Measurements from ENCODE around the gene PCDHGA3.
"Not testable (repeated sequence)": the region's sequence is repeated elsewhere in the genome, so short reads cannot be mapped to it uniquely, and the experiment has no call there.

Gene PCDHGA3

DNA sequence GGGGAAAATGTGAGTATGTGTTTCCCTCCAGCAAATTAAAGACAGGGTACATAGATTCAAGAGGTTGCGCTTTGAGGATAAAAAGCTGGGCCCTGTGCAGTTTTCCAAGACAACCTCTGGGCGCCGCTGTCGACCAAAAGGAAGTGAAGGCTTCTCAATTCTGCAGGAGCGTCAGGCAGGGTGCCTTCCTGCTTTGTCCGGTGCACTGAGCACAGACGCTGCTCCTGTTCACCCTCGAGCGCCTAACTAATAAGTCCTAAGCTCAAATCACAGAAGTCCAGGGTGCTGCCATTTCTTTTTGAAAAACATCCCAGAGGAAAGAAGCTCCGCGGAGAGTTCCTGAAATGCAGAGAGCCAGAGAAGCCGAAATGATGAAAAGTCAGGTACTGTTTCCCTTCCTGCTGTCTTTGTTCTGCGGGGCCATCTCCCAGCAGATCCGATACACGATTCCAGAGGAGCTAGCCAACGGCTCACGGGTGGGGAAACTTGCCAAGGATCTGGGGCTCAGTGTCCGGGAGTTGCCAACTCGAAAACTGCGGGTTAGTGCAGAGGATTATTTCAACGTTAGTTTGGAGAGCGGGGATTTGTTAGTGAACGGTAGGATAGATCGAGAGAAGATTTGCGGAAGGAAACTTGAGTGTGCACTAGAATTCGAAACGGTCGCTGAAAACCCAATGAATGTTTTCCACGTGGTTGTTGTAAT lies 6.4 kb downstream of the PCDHGA3 start, which contains the start of gene PCDHGB1:
PCDHGB1 (plus strand) TSS at position 183 of the 703 bp plus-strand sequence; CDS start at position 345, 162 bp downstream.
- DNase-seq (peak; percentile 22), ATAC-seq (no peak)

DNA sequence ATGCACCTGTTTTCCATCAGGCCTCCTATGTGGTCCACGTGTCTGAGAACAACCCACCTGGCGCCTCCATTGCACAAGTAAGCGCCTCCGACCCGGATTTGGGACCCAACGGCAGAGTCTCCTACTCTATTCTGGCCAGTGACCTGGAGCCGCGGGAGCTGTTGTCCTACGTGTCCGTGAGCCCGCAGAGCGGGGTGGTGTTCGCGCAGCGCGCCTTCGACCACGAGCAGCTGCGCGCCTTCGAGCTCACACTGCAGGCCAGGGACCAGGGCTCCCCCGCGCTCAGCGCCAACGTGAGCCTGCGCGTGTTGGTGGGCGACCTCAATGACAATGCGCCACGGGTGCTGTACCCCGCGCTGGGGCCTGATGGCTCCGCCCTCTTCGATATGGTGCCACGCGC lies 8.0 kb downstream of the PCDHGA3 start:
- DNase-seq (no peak), ATAC-seq (no peak)

DNA sequence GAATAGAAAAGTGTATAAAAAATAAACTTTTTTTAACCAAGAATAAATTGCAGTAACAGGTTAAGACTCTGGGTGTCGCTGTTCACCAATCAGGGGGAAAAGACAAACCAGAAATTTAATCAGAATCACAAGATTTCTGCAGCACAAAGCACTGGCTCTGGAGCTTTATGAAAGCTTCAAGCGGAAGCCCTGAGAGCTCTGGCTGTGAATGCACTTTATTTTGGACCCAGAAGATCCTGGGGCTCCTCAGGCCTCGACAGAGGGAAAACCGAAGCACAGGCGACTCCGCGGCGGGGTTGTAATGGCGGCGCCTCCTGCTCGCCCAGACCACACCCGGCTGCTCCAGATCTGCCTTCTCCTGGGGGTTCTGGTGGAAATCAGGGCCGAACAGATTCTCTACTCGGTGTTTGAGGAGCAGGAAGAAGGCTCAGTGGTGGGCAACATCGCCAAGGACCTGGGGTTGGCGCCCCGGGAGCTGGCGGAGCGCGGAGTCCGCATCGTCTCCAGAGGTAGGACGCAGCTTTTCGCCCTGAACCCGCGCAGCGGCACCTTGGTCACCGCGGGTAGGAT lies 11.4 kb downstream of the PCDHGA3 start, which contains the start of gene PCDHGA4:
PCDHGA4 (plus strand) TSS at position 122 of the 570 bp plus-strand sequence; CDS start at position 209, 87 bp downstream.
- DNase-seq (no peak), ATAC-seq (no peak)

DNA sequence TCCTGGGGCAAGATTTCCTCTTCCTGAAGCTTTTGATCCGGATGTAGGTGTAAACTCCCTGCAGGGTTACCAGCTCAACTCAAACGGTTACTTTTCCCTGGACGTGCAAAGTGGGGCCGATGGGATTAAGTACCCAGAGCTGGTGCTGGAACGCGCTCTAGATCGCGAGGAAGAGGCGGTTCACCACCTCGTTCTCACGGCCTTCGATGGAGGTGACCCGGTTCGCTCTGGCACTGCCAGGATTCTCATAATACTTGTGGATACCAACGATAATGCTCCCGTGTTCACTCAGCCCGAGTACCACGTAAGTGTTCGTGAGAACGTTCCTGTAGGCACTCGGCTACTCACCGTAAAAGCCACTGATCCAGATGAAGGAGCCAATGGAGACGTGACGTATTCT lies 12.0 kb downstream of the PCDHGA3 start:
- no peak for DNase-seq
- no peak for ATAC-seq

DNA sequence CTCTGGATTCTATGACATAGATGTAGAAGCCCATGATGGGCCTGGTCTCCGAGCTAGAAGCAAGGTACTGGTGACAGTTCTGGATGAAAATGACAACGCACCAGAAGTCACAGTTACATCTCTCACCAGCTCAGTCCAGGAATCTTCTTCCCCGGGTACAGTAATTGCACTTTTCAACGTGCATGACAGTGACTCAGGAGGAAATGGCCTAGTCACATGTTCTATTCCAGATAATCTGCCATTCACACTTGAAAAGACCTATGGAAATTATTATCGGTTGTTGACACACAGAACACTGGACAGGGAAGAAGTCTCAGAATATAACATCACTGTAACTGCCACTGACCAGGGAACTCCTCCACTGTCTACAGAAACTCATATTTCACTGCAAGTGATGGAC lies 12.5 kb downstream of the PCDHGA3 start:
- DNase-seq = no peak
- no peak for ATAC-seq

DNA sequence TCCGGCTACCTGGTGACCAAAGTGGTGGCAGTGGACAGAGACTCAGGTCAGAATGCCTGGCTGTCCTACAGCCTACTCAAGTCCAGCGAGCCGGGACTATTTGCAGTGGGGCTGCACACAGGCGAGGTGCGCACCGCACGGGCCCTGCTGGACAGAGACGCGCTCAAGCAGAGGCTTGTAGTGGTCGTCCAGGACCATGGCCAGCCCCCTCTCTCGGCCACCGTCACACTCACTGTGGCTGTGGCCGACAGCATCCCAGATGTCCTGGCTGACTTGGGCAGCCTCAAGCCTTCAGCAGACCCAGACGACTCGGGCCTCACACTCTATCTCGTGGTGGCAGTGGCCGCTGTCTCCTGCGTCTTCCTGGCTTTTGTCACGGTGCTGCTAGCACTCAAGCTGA lies 13.3 kb downstream of the PCDHGA3 start:
- ATAC-seq = peak; percentile 19
- DNase-seq = no peak

DNA sequence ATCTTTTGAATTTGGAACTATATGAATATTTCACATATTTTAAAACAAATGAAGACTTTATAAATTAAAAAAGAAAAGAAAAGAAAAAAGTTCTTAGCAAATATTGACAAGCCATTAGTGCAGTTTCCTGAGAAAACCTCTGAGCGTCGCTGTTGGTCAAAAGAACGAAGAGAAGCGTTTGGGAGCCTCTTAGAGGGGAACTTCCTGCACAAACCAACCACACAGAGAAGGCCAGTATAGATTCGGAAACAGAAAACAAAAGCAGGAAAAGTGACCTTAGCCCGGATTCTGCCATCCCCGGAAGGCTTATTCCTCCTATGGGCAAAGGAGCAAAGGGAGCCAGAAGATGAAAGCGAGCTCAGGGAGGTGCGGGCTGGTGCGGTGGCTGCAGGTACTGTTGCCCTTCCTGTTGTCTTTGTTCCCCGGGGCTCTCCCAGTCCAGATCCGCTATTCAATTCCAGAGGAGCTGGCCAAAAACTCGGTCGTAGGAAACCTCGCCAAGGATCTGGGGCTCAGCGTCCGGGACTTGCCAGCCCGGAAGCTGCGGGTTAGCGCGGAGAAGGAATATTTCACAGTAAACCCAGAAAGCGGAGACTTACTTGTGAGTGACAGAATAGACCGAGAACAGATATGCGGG lies 16.3 kb downstream of the PCDHGA3 start, which contains the start of gene PCDHGB2:
PCDHGB2 (plus strand) TSS at position 205 of the 637 bp plus-strand sequence; CDS start at position 347, 142 bp downstream.
- DNase-seq = no peak
- ATAC-seq = no peak

DNA sequence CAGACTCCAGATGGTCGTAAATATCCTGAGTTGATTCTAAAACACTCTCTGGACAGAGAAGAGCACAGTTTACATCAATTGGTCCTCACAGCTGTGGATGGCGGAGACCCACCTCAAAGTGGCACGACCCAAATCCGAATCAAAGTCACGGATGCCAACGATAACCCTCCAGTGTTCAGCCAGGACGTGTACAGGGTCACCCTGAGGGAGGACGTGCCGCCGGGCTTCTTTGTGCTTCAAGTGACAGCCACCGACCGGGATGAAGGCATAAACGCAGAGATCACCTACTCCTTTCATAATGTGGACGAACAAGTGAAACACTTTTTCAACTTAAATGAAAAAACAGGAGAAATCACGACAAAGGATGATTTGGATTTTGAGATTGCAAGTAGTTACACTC lies 17.1 kb downstream of the PCDHGA3 start:
- no peak for DNase-seq
- no peak for ATAC-seq

DNA sequence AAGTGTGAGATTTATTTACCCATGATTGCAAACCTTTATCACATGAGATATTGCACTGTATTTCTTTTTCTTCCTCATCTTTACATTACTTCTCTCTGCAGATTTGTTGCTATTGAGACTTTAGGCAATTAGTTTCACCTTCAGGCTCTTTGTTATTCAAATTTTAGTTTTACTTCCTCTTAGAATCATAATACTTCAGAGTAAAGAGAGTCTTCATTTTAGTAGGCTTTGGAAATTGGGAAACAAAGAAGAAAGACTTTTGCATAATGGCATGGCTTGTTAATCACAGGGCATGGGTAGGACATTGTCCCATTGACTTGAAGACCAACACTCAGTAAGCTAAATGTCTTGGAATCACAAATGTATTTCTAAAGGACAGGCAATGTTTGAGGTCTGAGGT lies 19.1 kb downstream of the PCDHGA3 start:
- no peak for ATAC-seq
- no peak for DNase-seq

DNA sequence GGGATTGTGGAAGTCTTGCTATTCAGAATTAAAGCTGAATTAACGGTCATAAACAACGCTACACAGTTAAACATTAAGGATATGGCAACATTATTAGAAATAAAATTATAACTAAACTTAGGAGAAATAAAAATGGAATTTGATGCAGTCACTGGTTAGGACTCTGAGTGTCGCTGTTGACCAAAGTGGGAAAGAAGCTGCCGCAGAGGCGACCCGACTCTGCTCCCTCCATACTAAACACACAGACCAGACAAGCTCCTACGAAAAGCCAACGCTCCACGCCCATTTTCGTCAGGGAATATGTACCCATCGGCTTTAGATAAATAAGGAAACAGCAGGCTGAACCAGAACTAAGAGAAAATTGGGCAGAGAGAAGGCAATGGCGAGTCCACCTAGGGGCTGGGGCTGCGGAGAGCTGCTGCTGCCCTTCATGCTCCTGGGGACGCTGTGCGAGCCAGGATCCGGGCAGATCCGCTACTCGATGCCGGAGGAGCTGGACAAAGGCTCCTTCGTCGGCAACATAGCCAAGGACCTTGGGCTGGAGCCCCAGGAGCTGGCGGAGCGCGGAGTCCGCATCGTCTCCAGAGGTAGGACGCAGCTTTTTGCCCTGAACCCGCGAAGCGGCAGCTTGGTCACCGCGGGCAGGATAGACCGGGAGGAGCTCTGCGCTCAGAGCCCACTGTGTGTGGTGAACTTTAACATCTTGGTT lies 20.5 kb downstream of the PCDHGA3 start, which contains the start of gene PCDHGA5:
PCDHGA5 (plus strand) TSS at position 211 of the 709 bp plus-strand sequence; CDS start at position 380, 169 bp downstream.
- no peak for ATAC-seq
- no peak for DNase-seq

DNA sequence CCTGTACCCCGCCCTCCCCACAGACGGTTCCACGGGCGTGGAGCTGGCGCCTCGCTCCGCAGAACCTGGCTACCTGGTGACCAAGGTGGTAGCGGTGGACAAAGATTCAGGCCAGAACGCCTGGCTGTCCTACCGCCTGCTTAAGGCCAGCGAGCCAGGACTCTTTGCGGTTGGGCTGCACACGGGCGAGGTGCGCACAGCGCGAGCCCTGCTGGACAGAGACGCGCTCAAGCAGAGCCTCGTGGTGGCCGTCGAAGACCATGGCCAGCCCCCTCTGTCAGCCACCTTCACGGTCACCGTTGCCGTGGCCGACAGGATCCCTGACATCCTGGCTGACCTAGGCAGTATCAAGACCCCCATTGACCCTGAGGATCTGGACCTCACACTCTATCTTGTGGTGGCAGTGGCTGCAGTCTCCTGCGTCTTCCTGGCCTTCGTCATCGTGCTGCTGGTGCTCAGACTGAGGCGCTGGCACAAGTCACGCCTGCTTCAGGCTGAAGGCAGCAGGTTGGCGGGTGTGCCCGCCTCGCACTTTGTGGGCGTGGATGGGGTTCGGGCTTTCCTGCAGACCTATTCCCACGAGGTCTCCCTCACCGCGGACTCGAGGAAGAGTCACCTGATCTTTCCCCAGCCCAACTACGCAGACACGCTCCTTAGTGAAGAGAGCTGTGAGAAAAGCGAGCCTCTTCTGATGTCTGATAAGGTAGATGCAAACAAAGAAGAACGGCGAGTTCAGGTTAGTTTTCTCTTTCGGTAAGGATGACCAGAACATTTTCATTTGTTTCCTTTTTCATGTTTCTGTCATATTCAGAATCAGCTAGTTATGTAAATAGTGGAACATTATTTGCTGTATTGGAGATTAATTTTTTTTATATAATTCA lies 22.6 kb downstream of the PCDHGA3 start:
- no peak for DNase-seq
- no peak for ATAC-seq

DNA sequence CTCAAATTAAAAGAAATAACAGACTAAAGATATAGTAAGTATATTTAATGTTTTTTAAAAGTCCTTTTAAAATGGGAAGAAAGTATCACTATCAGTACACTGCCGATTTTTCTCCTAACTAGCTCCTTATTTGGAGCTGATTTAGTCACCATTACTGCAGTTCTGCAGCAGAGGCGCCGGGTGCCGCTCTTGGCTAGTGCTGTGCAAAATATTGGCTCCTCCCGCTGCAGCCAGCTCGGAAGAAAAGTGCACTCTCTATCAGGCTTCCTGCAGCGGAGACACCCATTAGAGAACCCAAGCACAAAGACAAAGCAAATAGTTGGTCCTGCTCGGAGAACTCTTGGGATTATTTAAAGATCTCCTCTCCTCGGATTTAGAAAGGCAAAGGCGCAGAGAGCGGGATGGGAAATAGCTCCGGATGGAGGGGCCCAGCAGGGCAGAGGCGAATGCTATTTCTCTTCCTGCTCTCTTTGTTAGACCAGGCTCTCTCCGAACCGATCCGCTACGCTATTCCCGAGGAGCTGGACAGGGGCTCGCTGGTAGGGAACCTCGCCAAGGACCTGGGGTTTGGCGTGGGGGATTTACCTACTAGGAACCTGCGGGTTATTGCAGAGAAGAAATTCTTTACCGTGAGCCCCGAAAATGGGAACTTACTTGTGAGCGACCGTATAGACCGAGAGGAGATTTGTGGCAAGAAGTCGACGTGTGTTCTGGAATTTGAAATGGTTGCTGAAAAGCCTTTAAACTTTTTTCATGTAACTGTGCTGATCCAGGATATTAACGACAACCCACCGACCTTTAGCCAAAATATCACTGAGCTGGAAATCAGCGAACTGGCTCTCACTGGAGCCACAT lies 26.6 kb downstream of the PCDHGA3 start, which contains the start of gene PCDHGB3:
PCDHGB3 (plus strand) TSS at position 249 of the 855 bp plus-strand sequence; CDS start at position 402, 153 bp downstream.
- DNase-seq = no peak

DNA sequence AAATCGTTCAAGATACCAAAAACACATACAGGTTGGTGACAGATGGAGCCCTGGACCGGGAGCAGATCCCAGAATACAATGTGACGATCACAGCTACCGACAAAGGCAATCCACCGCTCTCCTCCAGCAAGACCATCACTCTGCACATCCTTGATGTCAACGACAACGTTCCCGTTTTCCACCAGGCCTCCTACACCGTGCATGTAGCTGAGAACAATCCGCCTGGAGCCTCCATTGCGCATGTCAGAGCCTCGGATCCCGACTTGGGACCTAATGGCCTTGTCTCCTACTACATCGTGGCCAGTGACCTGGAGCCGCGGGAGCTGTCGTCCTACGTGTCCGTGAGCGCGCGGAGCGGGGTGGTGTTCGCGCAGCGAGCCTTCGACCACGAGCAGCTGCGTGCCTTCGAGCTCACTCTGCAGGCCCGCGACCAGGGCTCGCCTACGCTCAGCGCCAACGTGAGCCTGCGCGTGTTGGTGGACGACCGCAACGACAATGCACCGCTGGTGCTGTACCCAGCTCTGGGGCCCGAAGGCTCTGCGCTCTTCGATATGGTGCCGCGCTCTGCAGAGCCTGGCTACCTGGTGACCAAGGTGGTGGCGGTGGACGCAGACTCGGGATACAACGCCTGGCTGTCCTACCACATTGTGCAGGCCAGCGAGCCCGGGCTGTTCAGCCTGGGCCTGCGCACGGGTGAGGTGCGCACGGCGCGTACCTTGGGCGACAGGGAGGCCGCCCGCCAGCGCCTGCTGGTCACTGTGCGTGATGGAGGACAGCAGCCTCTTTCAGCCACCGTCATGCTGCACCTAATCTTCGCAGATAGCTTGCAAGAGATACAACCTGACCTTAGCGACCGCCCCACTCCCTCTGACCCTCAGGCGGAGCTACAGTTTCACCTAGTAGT lies 28.2 kb downstream of the PCDHGA3 start:
- DNase-seq = no peak
- no peak for ATAC-seq

More for the DNA sequence above, 26.6 kb downstream of the PCDHGA3 start, which contains the start of gene PCDHGB3:
- no peak for ATAC-seq

DNA sequence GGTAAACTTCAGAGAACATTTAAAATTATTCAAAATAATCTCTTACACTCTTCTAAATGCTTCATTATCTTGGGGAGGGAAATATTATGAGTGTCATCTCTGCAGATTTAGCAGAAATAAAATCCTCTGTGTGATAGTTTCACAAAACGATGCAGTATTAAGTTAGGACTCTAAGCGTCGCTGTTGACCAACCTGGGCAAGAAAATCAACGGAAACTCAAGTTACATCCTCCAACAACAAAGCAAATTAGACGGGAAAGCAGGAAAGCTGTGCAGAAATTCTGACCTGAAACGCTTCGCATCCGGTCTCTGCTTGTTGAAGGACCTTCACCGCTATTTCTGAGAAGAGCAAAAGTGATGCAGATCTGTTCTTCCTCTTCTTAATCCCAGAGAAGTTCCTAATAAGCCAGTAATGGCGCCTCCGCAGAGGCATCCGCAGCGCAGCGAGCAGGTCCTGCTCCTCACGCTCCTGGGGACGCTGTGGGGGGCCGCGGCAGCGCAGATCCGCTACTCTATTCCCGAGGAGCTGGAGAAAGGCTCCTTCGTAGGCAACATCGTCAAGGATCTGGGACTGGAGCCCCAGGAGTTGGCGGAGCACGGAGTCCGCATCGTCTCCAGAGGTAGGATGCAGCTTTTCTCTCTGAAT lies 30.2 kb downstream of the PCDHGA3 start, which contains the start of gene PCDHGA6:
PCDHGA6 (plus strand) TSS at position 219 of the 645 bp plus-strand sequence; CDS start at position 412, 193 bp downstream.
- no peak for ATAC-seq
- no peak for DNase-seq

DNA sequence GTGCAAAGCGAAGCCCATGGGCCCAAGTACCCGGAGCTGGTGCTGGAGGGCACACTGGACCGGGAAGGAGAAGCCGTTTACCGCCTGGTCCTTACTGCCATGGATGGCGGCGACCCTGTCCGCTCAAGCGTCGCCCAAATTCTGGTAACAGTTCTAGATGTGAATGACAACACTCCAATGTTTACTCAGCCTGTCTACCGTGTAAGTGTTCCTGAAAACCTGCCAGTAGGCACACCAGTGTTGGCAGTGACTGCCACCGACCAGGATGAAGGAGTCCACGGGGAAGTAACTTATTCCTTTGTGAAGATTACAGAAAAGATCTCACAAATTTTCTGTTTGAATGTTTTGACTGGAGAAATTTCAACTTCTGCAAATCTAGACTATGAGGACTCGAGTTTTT lies 31.0 kb downstream of the PCDHGA3 start:
- DNase-seq (no peak), ATAC-seq (no peak)

DNA sequence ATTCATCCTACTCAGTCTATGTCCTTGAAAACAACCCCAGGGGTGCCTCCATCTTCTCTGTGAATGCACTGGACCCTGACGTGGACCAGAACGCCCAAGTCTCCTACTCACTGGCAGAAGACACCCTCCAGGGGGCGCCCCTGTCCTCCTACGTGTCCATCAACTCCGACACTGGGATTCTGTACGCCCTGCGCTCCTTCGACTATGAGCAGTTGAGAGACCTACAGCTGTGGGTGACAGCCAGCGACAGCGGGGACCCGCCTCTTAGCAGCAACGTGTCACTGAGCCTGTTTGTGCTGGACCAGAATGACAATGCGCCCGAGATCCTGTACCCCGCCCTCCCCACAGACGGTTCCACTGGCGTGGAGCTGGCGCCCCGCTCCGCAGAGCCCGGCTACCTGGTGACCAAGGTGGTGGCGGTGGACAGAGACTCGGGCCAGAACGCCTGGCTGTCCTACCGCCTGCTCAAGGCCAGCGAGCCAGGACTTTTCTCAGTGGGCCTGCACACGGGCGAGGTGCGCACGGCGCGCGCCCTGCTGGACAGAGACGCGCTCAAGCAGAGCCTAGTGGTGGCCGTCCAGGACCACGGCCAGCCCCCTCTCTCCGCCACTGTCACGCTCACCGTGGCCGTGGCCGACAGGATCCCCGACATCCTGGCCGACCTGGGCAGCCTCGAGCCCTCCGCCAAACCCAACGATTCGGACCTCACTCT lies 32.0 kb downstream of the PCDHGA3 start:
- ATAC-seq, DNase-seq: not testable (repeated sequence)

DNA sequence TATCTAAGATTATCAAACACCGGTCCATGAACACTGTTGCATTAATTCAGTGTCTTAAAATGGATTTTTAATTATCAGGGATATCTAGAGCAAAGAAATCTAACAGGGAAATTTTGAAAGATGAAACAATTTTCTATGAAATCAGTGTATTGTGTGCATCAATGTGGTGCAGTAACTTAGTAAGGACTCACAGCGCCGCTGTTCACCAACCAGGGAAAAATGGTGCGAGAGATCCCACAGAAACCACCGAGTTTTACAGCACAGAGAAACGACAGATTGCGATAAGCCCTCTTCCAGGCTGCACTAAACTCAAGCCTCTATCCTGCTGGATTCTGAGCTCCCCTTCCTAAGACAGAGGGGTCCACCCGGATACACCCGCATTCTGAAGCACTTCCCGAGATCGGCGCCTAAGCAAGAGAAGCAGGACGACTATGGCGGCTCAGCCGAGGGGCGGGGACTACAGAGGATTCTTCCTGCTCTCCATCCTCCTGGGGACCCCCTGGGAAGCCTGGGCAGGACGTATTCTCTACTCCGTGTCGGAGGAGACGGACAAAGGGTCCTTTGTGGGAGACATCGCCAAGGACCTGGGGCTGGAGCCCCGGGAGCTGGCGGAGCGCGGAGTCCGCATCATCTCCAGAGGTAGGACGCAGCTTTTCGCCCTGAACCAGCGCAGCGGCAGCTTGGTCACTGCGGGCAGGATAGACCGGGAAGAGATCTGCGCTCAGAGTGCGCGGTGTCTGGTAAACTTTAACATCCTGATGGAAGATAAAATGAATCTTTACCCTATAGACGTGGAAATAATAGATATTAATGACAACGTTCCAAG lies 39.1 kb downstream of the PCDHGA3 start, which contains the start of gene PCDHGA7:
PCDHGA7 (plus strand) TSS at position 274 of the 826 bp plus-strand sequence; CDS start at position 432, 158 bp downstream.
- no peak for DNase-seq
- no peak for ATAC-seq
